WTC11 (cell line): ENCODE results near the gene DUSP3. TPM values are rescaled to one million over a fixed set of nuclear protein-coding genes. Genes with fewer than 3 reads are reported as not detected.

ENCODE experiments used
- ATAC-seq: fragments of 200-7000 bp; cut with Tn5 transposase; 2 replicates; pipeline ENCODE4 v1.10.0; 2021; ENCODE audit warnings: mild to moderate bottlenecking, moderate library complexity
- CTCF ChIA-PET: fragments of 300-600 bp; sonication (Branson Sonifier 250); formaldehyde crosslinking; loops from one replicate; lab custom pipeline; 2021; ENCODE audit warnings: antibody characterized with exemption; lab: Charles Lee
- POLR2A ChIA-PET: fragments of 350-600 bp; sonication (Branson Sonifier 250); formaldehyde crosslinking; loops from one replicate; lab custom pipeline; 2021; ENCODE audit warnings: antibody characterized with exemption; lab: Charles Lee
- DNase-seq: peaks from one replicate; pipeline ENCODE4 v3.0.0; 2021; ENCODE audit warnings: low spot score
- H3K27ac Mint-ChIP-seq: 2 replicates; pipeline ENCODE4 v1.8.0; 2021; ENCODE audit warnings: mixed read lengths
- H3K27me3 Mint-ChIP-seq: 2 replicates; pipeline ENCODE4 v1.8.0; 2021; ENCODE audit warnings: low read depth, mild to moderate bottlenecking, moderate library complexity, mixed read lengths
- H3K36me3 Mint-ChIP-seq: 2 replicates; pipeline ENCODE4 v1.8.0; 2021; ENCODE audit warnings: mixed read lengths
- H3K4me1 Mint-ChIP-seq: 2 replicates; pipeline ENCODE4 v1.8.0; 2022; ENCODE audit warnings: mixed read lengths
- H3K4me3 Mint-ChIP-seq: 2 replicates; pipeline ENCODE4 v1.8.0; 2021; ENCODE audit warnings: mild to moderate bottlenecking, moderate library complexity, mixed read lengths
- H3K9me3 Mint-ChIP-seq: 2 replicates; pipeline ENCODE4 v1.8.0; 2021; ENCODE audit warnings: mixed read lengths
- ESRRA ChIP-seq: sonication (generic); formaldehyde crosslinking; IDR thresholded peaks from 2 replicates; pipeline ENCODE4 v1.8.1; 2022; ENCODE audit warnings: mild to moderate bottlenecking, missing genetic modification reagents, borderline replicate concordance
- GRHL2 ChIP-seq: fragments of 250-450 bp; sonication (Bioruptor Pico); IDR thresholded peaks from 2 replicates; pipeline ENCODE4 v1.8.0; 2022; ENCODE audit warnings: mild to moderate bottlenecking, moderate library complexity; ENCODE audit not compliant: insufficient replicate concordance, severe bottlenecking
- IRF2 ChIP-seq: sonication (generic); formaldehyde crosslinking; IDR thresholded peaks from 2 replicates; pipeline ENCODE4 v1.8.0; 2022; ENCODE audit warnings: low read depth, missing genetic modification reagents, borderline replicate concordance
- MXD4 ChIP-seq: fragments of 250-450 bp; sonication (Bioruptor Pico); IDR thresholded peaks from 2 replicates; pipeline ENCODE4 v1.8.0; 2021; ENCODE audit warnings: mild to moderate bottlenecking, moderate library complexity, borderline replicate concordance
- NR1H2 ChIP-seq: sonication (generic); formaldehyde crosslinking; IDR thresholded peaks from 2 replicates; pipeline ENCODE4 v1.9.0; 2021; ENCODE audit warnings: mild to moderate bottlenecking, moderate library complexity, missing genetic modification reagents
- RELA ChIP-seq: sonication (generic); formaldehyde crosslinking; IDR thresholded peaks from 2 replicates; pipeline ENCODE4 v1.8.1; 2022; ENCODE audit warnings: missing genetic modification reagents, mild to moderate bottlenecking, borderline replicate concordance
- SMAD4 ChIP-seq: sonication (generic); formaldehyde crosslinking; IDR thresholded peaks from 2 replicates; pipeline ENCODE4 v1.8.0; 2022; ENCODE audit warnings: mild to moderate bottlenecking, missing genetic modification reagents
- TCF7 ChIP-seq: sonication (generic); formaldehyde crosslinking; IDR thresholded peaks from 2 replicates; pipeline ENCODE4 v1.8.0; 2022; ENCODE audit warnings: mild to moderate bottlenecking, low read depth, missing genetic modification reagents, moderate library complexity
- TEAD1 ChIP-seq: sonication (generic); formaldehyde crosslinking; IDR thresholded peaks from 2 replicates; pipeline ENCODE4 v1.8.0; 2022; ENCODE audit warnings: mild to moderate bottlenecking, missing genetic modification reagents
- TP53 ChIP-seq: sonication (generic); formaldehyde crosslinking; IDR thresholded peaks from 2 replicates; pipeline ENCODE4 v1.8.1; 2023; ENCODE audit warnings: mild to moderate bottlenecking, missing genetic modification reagents
- ZNF396 ChIP-seq: fragments of 250-450 bp; sonication (Bioruptor Pico); IDR thresholded peaks from 2 replicates; pipeline ENCODE4 v1.8.0; 2021; ENCODE audit warnings: mild to moderate bottlenecking, moderate library complexity, borderline replicate concordance
- ZNF423 ChIP-seq: fragments of 250-450 bp; sonication (Bioruptor Pico); IDR thresholded peaks from 2 replicates; pipeline ENCODE4 v2.1.2; 2022; ENCODE audit warnings: mild to moderate bottlenecking, moderate library complexity
- total RNA-seq: library from RNA; stranded (reverse); gene quantifications from 3 replicates; pipeline ENCODE4 v1.2.3, GENCODE V29; 2021
- TF ChIP-seq, protein P1 (sequence below): fragments of 250-450 bp; sonication (Bioruptor Pico); IDR thresholded peaks from 2 replicates; pipeline ENCODE4 v1.9.0; 2021; ENCODE audit warnings: mild to moderate bottlenecking
- TF ChIP-seq, protein P2 (sequence below): sonication (generic); formaldehyde crosslinking; IDR thresholded peaks from 2 replicates; pipeline ENCODE4 v1.8.1; 2022; ENCODE audit warnings: low read depth, mild to moderate bottlenecking, moderate library complexity, missing genetic modification reagents, borderline replicate concordance
- TF ChIP-seq, protein P3 (sequence below): sonication (generic); formaldehyde crosslinking; IDR thresholded peaks from 2 replicates; pipeline ENCODE4 v1.8.0; 2023; ENCODE audit warnings: mild to moderate bottlenecking, missing genetic modification reagents
- TF ChIP-seq, protein P4 (sequence below): sonication (generic); formaldehyde crosslinking; IDR thresholded peaks from 2 replicates; pipeline ENCODE4 v1.8.0; 2023; ENCODE audit warnings: missing genetic modification reagents, mild to moderate bottlenecking, borderline replicate concordance

The DUSP3 gene
- total RNA-seq, 1 experiment from 2014 or later: 31.5 TPM

DNA sequence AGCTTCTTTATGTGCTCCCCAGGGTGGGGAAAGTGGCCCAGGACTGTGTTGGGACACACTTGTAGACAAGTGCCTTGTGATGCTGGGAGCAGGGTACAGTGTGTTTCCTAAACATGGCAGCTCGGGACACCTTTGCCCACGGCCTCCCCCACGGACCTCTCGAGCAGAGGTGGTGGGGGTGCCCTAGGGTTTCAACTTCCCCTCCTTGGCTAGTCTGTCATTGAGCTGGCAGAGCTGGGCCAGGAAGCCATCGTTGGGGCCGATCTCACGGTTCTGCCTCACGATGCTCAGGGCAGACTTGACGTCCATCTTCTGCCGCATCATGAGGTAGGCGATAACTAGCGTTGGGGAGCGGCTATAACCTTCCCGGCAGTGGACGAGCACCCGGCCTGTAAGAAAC lies 9.4 kb downstream of the DUSP3 start:
- POLR2A ChIA-PET: no interaction called here
- CTCF ChIA-PET: interaction anchor here (5.7 kb wide), 1 partner anchor 77 kb away, joined by 41 read pairs; the partner anchor contains the start of gene CD300LG
- H3K4me3 Mint-ChIP-seq: no peak overlapping the region
- H3K36me3 Mint-ChIP-seq: peaks cover 45% of the 10 kb centered on the region
- no peak overlapping the region for H3K27ac Mint-ChIP-seq
- ATAC-seq: no peak
- DNase-seq: no peak
- H3K27me3 Mint-ChIP-seq: no peaks in the 10 kb centered on the region
- no peaks in the 10 kb centered on the region for H3K9me3 Mint-ChIP-seq
- TF ChIP-seq RELA (CRISPR knock-in tag): no peak
- no peak for TF ChIP-seq SMAD4 (CRISPR knock-in tag)
- peaks cover 2% of the 10 kb centered on the region; the same call in 1 of the 2 replicates for H3K4me1 Mint-ChIP-seq

DNA sequence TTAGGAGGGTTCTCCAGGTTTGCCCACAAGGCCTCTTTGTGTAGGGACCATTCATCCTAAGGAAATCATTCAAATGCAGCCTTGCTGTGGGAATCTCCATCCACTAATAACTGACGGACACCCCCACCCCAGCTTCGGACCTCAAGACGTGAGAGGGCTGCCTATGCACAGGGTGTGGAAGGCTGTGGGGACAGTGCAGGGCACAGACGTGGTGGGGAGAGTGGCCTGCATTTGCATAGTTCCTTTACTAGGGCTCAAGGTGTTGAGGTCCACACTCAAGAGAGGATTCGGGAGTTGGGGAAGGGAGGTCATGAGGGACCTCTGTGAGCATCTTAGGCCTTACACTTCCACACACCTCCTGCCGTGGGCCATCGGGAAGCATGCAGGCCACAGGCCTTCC lies 9.8 kb downstream of the DUSP3 start:
- Mint-ChIP-seq H3K27me3 (no peaks in the 10 kb centered on the region), H3K4me1 (peaks cover 2% of the 10 kb centered on the region; the same call in 1 of the 2 replicates), H3K36me3 (peaks cover 40% of the 10 kb centered on the region), H3K4me3 (no peak overlapping the region), H3K9me3 (no peaks in the 10 kb centered on the region), H3K27ac (no peak overlapping the region)
- TF ChIP-seq TEAD1 (CRISPR knock-in tag) (no peak), ZNF423 (CRISPR knock-in tag) (no peak), RELA (CRISPR knock-in tag) (no peak), TP53 (CRISPR knock-in tag) (no peak), ZNF396 (no peak), GRHL2 (CRISPR knock-in tag) (no peak), ESRRA (CRISPR knock-in tag) (no peak), IRF2 (CRISPR knock-in tag) (no peak), TCF7 (CRISPR knock-in tag) (no peak), NR1H2 (CRISPR knock-in tag) (no peak), MXD4 (CRISPR knock-in tag) (no peak)
- TF ChIP-seq, protein P1, sequence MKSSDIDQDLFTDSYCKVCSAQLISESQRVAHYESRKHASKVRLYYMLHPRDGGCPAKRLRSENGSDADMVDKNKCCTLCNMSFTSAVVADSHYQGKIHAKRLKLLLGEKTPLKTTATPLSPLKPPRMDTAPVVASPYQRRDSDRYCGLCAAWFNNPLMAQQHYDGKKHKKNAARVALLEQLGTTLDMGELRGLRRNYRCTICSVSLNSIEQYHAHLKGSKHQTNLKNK (CRISPR knock-in tag): no peak
- TF ChIP-seq, protein P2, sequence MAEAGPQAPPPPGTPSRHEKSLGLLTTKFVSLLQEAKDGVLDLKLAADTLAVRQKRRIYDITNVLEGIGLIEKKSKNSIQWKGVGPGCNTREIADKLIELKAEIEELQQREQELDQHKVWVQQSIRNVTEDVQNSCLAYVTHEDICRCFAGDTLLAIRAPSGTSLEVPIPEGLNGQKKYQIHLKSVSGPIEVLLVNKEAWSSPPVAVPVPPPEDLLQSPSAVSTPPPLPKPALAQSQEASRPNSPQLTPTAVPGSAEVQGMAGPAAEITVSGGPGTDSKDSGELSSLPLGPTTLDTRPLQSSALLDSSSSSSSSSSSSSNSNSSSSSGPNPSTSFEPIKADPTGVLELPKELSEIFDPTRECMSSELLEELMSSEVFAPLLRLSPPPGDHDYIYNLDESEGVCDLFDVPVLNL (CRISPR knock-in tag): no peak
- TF ChIP-seq, protein P3, sequence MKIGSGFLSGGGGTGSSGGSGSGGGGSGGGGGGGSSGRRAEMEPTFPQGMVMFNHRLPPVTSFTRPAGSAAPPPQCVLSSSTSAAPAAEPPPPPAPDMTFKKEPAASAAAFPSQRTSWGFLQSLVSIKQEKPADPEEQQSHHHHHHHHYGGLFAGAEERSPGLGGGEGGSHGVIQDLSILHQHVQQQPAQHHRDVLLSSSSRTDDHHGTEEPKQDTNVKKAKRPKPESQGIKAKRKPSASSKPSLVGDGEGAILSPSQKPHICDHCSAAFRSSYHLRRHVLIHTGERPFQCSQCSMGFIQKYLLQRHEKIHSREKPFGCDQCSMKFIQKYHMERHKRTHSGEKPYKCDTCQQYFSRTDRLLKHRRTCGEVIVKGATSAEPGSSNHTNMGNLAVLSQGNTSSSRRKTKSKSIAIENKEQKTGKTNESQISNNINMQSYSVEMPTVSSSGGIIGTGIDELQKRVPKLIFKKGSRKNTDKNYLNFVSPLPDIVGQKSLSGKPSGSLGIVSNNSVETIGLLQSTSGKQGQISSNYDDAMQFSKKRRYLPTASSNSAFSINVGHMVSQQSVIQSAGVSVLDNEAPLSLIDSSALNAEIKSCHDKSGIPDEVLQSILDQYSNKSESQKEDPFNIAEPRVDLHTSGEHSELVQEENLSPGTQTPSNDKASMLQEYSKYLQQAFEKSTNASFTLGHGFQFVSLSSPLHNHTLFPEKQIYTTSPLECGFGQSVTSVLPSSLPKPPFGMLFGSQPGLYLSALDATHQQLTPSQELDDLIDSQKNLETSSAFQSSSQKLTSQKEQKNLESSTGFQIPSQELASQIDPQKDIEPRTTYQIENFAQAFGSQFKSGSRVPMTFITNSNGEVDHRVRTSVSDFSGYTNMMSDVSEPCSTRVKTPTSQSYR (CRISPR knock-in tag): no peak
- TF ChIP-seq, protein P4, sequence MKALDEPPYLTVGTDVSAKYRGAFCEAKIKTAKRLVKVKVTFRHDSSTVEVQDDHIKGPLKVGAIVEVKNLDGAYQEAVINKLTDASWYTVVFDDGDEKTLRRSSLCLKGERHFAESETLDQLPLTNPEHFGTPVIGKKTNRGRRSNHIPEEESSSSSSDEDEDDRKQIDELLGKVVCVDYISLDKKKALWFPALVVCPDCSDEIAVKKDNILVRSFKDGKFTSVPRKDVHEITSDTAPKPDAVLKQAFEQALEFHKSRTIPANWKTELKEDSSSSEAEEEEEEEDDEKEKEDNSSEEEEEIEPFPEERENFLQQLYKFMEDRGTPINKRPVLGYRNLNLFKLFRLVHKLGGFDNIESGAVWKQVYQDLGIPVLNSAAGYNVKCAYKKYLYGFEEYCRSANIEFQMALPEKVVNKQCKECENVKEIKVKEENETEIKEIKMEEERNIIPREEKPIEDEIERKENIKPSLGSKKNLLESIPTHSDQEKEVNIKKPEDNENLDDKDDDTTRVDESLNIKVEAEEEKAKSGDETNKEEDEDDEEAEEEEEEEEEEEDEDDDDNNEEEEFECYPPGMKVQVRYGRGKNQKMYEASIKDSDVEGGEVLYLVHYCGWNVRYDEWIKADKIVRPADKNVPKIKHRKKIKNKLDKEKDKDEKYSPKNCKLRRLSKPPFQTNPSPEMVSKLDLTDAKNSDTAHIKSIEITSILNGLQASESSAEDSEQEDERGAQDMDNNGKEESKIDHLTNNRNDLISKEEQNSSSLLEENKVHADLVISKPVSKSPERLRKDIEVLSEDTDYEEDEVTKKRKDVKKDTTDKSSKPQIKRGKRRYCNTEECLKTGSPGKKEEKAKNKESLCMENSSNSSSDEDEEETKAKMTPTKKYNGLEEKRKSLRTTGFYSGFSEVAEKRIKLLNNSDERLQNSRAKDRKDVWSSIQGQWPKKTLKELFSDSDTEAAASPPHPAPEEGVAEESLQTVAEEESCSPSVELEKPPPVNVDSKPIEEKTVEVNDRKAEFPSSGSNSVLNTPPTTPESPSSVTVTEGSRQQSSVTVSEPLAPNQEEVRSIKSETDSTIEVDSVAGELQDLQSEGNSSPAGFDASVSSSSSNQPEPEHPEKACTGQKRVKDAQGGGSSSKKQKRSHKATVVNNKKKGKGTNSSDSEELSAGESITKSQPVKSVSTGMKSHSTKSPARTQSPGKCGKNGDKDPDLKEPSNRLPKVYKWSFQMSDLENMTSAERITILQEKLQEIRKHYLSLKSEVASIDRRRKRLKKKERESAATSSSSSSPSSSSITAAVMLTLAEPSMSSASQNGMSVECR (CRISPR knock-in tag): no peak
- ChIA-PET POLR2A (no interaction called here), CTCF (interaction anchor here (5.7 kb wide), 1 partner anchor 78 kb away, joined by 41 read pairs; the partner anchor contains the start of gene CD300LG)
- ATAC-seq (no peak), DNase-seq (no peak)
